K562 (cell line): ENCODE measurements around the gene CEP68. TPM values are rescaled to one million over a fixed set of nuclear protein-coding genes. Genes with fewer than 3 reads are reported as not detected.
A peak's percentile ranks its signal among the peaks of the same experiment; 100 is the strongest.

Experiments
- EGR1 ChIP-seq: fragments of 450-650 bp; conservative IDR thresholded peaks from 2 replicates; pipeline ENCODE4 v1.6.1; 2017; ENCODE audit warnings: mild to moderate bottlenecking
- ETV1 ChIP-seq: fragments of 450-650 bp; conservative IDR thresholded peaks from 2 replicates; pipeline ENCODE4 v1.6.1; 2016; ENCODE audit warnings: missing genetic modification characterization, control low read depth, low read depth, missing compliant biosample characterization
- FUS ChIP-seq: fragments of 200-400 bp; formaldehyde crosslinking; optimal IDR thresholded peaks from 2 replicates; pipeline ENCODE3; 2017; ENCODE audit warnings: low read depth, low read length
- GABPB1 ChIP-seq: sonication (generic); formaldehyde crosslinking; IDR thresholded peaks from 2 replicates; pipeline ENCODE4 v1.8.0; 2022; ENCODE audit warnings: mild to moderate bottlenecking, missing genetic modification reagents
- HEY1 ChIP-seq: fragments of 250-450 bp; sonication (Bioruptor Pico); IDR thresholded peaks from 2 replicates; pipeline ENCODE4 v1.5.0; 2020; ENCODE audit warnings: mild to moderate bottlenecking, moderate library complexity, borderline replicate concordance
- NFYB ChIP-seq: IDR thresholded peaks from 2 replicates; pipeline ENCODE4 v1.6.1; 2011; ENCODE audit warnings: mild to moderate bottlenecking, moderate library complexity; ENCODE audit not compliant: insufficient read length; ENCODE audit errors: extremely low read depth
- SAFB ChIP-seq: fragments of 200-400 bp; formaldehyde crosslinking; IDR thresholded peaks from 2 replicates; pipeline ENCODE4 v1.6.1; 2017; ENCODE audit warnings: low read depth, low read length, borderline replicate concordance
- SMAD3 ChIP-seq: fragments of 450-650 bp; formaldehyde crosslinking; conservative IDR thresholded peaks from 2 replicates; pipeline ENCODE4 v1.4.0; 2020; ENCODE audit warnings: mild to moderate bottlenecking
- SMARCB1 ChIP-seq: IDR thresholded peaks from 2 replicates; pipeline ENCODE4 v1.6.1; 2011; ENCODE audit warnings: improper control_type of control experiment, low read depth; ENCODE audit not compliant: insufficient read length
- TRIM28 ChIP-seq: fragments of 450-650 bp; IDR thresholded peaks from 2 replicates; pipeline ENCODE4 v1.6.1; 2017
- ZNF311 ChIP-seq: fragments of 250-450 bp; sonication (Bioruptor Pico); IDR thresholded peaks from 2 replicates; pipeline ENCODE4 v1.4.0; 2020; ENCODE audit warnings: mild to moderate bottlenecking, moderate library complexity
- ZNF699 ChIP-seq: fragments of 250-450 bp; sonication (Bioruptor Pico); IDR thresholded peaks from 2 replicates; pipeline ENCODE4 v1.8.0; 2021; ENCODE audit warnings: mild to moderate bottlenecking, moderate library complexity; ENCODE audit not compliant: insufficient replicate concordance
- ZNF717 ChIP-seq: fragments of 250-450 bp; sonication (Bioruptor Pico); IDR thresholded peaks from 2 replicates; pipeline ENCODE4 v1.5.0; 2021
- polyA plus RNA-seq, 8 experiments: library from polyadenylated mRNA; depleted of rRNA in 4 of 8; stranded (reverse) in 5 of 8; unstranded in 3 of 8; fragments of >200 nt; fragmentation: Nextera tagmentation in 2 of 8; fragmentation: Illumina TruSeq in 1 of 8; extraction: Ambion mirVana in 2 of 8; extraction: Trizol in 1 of 8; gene quantifications; 2 replicates each; pipeline versions ENCODE4 v1.2.1 to v1.2.3, GENCODE V29; 2011 to 2014; ENCODE audit warnings: inconsistent platforms in 1 of 8, missing spikeins in 1 of 8
- total RNA-seq, 7 experiments: library from RNA; depleted of rRNA in 6 of 7; stranded (reverse); fragments of >200 nt in 6 of 7; fragmentation: Illumina TruSeq in 2 of 7; extraction: Trizol in 2 of 7; gene quantifications; 2 replicates each; pipeline versions ENCODE4 v1.2.1 to v1.2.3, GENCODE V29; 2011 to 2021; ENCODE audit warnings: low replicate concordance in 1 of 7
- TF ChIP-seq, protein P1 (sequence below): fragments of 250-450 bp; sonication (Bioruptor Pico); IDR thresholded peaks from 2 replicates; pipeline ENCODE4 v1.5.0; 2020; ENCODE audit warnings: mild to moderate bottlenecking, borderline replicate concordance
- TF ChIP-seq, protein P2 (sequence below): fragments of 450-650 bp; IDR thresholded peaks from 2 replicates; pipeline ENCODE4 v1.6.1; 2016; ENCODE audit warnings: mild to moderate bottlenecking
- TF ChIP-seq, protein P3 (sequence below): fragments of 450-650 bp; IDR thresholded peaks from 2 replicates; pipeline ENCODE4 v1.7.0; 2016; ENCODE audit warnings: borderline replicate concordance
- TF ChIP-seq, protein P4 (sequence below): fragments of 150-350 bp; IDR thresholded peaks from 2 replicates; pipeline ENCODE4 v1.6.1; 2014; ENCODE audit warnings: low read depth, mild to moderate bottlenecking, low read length, borderline replicate concordance

Gene CEP68
- total and polyA plus RNA-seq, 9 of the 15 experiments (the other 6 are each of a cell fraction or from before 2014, with no cell fraction given) = 1.4 to 8.5 (median 5.2) TPM

DNA sequence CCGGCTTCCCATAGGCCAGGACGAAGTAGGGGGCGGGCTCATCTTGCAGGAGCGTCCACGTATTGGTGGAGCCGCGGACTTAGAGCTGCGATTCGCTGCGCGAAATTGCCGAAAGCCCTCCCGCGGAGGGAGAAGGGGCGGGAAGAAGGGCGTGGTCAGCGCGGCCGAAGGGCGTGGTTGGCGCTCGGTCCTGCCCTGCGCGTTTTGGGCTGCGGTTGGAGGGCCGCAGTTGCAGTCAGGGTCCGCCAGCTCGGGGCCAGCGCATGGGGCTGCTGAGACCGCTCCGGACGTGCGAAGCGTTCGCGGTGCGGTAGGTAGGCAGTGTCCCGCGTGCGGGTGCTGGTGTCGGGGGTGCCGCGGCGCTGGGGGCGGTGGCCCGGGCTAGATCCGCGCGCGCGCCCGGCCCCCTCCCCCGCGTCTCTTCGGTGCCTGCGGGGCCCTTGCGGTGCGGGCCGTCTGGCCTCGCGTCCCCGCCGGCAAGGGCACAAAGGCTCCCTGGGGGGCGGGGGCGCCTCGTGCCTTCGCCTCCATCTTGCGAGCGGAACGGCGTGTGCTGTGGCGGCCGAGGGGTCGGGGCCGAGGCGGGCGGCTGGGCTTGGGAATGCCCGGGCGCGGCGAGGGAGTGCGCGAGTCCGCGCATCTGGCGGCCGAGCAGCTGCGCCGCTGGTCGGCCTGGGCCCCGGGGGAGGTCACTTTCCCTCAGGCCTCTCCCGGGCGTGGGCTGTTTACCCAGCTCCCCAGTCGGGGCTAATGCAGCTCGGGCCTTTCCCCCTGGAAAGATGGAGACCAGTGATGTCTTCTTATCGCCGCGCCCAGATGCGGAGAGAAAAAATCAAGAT is at the start of gene CEP68 (continued):
- no peak for TF ChIP-seq HEY1 (CRISPR knock-in tag)
- peak; percentile 81 for TF ChIP-seq NFYB
- TF ChIP-seq SMARCB1 = no peak
- no peak for TF ChIP-seq ZNF311 (CRISPR knock-in tag)
- TF ChIP-seq, protein P1, sequence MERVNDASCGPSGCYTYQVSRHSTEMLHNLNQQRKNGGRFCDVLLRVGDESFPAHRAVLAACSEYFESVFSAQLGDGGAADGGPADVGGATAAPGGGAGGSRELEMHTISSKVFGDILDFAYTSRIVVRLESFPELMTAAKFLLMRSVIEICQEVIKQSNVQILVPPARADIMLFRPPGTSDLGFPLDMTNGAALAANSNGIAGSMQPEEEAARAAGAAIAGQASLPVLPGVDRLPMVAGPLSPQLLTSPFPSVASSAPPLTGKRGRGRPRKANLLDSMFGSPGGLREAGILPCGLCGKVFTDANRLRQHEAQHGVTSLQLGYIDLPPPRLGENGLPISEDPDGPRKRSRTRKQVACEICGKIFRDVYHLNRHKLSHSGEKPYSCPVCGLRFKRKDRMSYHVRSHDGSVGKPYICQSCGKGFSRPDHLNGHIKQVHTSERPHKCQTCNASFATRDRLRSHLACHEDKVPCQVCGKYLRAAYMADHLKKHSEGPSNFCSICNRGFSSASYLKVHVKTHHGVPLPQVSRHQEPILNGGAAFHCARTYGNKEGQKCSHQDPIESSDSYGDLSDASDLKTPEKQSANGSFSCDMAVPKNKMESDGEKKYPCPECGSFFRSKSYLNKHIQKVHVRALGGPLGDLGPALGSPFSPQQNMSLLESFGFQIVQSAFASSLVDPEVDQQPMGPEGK (CRISPR knock-in tag) = no peak
- TF ChIP-seq ZNF699 (CRISPR knock-in tag) = no peak
- TF ChIP-seq GABPB1 (CRISPR knock-in tag) = peak; percentile 55; the same call in 1 of the 2 replicates
- no peak for TF ChIP-seq ZNF717
- no peak for TF ChIP-seq TRIM28
- TF ChIP-seq, protein P2, sequence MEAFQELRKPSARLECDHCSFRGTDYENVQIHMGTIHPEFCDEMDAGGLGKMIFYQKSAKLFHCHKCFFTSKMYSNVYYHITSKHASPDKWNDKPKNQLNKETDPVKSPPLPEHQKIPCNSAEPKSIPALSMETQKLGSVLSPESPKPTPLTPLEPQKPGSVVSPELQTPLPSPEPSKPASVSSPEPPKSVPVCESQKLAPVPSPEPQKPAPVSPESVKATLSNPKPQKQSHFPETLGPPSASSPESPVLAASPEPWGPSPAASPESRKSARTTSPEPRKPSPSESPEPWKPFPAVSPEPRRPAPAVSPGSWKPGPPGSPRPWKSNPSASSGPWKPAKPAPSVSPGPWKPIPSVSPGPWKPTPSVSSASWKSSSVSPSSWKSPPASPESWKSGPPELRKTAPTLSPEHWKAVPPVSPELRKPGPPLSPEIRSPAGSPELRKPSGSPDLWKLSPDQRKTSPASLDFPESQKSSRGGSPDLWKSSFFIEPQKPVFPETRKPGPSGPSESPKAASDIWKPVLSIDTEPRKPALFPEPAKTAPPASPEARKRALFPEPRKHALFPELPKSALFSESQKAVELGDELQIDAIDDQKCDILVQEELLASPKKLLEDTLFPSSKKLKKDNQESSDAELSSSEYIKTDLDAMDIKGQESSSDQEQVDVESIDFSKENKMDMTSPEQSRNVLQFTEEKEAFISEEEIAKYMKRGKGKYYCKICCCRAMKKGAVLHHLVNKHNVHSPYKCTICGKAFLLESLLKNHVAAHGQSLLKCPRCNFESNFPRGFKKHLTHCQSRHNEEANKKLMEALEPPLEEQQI = no peak
- TF ChIP-seq FUS = peak; percentile 83
- peak; percentile 71 for TF ChIP-seq EGR1
- TF ChIP-seq, protein P3, sequence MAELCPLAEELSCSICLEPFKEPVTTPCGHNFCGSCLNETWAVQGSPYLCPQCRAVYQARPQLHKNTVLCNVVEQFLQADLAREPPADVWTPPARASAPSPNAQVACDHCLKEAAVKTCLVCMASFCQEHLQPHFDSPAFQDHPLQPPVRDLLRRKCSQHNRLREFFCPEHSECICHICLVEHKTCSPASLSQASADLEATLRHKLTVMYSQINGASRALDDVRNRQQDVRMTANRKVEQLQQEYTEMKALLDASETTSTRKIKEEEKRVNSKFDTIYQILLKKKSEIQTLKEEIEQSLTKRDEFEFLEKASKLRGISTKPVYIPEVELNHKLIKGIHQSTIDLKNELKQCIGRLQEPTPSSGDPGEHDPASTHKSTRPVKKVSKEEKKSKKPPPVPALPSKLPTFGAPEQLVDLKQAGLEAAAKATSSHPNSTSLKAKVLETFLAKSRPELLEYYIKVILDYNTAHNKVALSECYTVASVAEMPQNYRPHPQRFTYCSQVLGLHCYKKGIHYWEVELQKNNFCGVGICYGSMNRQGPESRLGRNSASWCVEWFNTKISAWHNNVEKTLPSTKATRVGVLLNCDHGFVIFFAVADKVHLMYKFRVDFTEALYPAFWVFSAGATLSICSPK = no peak
- TF ChIP-seq, protein P4, sequence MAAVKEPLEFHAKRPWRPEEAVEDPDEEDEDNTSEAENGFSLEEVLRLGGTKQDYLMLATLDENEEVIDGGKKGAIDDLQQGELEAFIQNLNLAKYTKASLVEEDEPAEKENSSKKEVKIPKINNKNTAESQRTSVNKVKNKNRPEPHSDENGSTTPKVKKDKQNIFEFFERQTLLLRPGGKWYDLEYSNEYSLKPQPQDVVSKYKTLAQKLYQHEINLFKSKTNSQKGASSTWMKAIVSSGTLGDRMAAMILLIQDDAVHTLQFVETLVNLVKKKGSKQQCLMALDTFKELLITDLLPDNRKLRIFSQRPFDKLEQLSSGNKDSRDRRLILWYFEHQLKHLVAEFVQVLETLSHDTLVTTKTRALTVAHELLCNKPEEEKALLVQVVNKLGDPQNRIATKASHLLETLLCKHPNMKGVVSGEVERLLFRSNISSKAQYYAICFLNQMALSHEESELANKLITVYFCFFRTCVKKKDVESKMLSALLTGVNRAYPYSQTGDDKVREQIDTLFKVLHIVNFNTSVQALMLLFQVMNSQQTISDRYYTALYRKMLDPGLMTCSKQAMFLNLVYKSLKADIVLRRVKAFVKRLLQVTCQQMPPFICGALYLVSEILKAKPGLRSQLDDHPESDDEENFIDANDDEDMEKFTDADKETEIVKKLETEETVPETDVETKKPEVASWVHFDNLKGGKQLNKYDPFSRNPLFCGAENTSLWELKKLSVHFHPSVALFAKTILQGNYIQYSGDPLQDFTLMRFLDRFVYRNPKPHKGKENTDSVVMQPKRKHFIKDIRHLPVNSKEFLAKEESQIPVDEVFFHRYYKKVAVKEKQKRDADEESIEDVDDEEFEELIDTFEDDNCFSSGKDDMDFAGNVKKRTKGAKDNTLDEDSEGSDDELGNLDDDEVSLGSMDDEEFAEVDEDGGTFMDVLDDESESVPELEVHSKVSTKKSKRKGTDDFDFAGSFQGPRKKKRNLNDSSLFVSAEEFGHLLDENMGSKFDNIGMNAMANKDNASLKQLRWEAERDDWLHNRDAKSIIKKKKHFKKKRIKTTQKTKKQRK = peak; percentile 79; the same call in 1 of the 2 replicates
- 0 out of 2 replicates have a peak, but pooled peaks have one; percentile 27 for TF ChIP-seq SMAD3 (CRISPR knock-in tag)
- no peak for TF ChIP-seq ETV1
- no peak; the same call in 1 of the 2 replicates for TF ChIP-seq SAFB
